HepG2 (cell line): Measurements from ENCODE around the gene PLEKHG4B. TPM values are rescaled to one million over a fixed set of nuclear protein-coding genes. Genes with fewer than 3 reads are reported as not detected.

Experiments
- ATAC-seq: fragments of 200-7000 bp; cut with Tn5 transposase; 3 replicates; pipeline ENCODE4 v1.9.1; 2020; ENCODE audit warnings: mild to moderate bottlenecking, moderate library complexity
- BruUV-seq: library from RNA; stranded (reverse); fragments of 400-500 nt; replicated peaks from 2 replicates; lab custom pipeline; 2021; lab: Mats Ljungman, UMichigan
- CTCF ChIA-PET: fragments of 300-600 bp; formaldehyde crosslinking; extraction: SDS; loops from one replicate; lab custom pipeline; 2021; ENCODE audit warnings: low total read pairs, inconsistent platforms, low intra/inter-chr PET ratio; lab: Yijun Ruan, JAX
- POLR2A ChIA-PET: fragments of 350-600 bp; sonication (Branson Sonifier 250); formaldehyde crosslinking; loops from one replicate; lab custom pipeline; 2020; ENCODE audit warnings: antibody characterized with exemption, inconsistent platforms; lab: Yijun Ruan, JAX
- DNase-seq: peaks from one replicate; pipeline ENCODE4 v3.0.0-alpha.2; 2015; ENCODE audit warnings: low spot score
- FAIRE-seq: peaks from 3 replicates; lab custom pipeline; 2011; peaks lifted over from hg19 to GRCh38; lab: Jason Lieb, UNC
- H2AFZ ChIP-seq: one replicate; pipeline ENCODE4 v1.6.1; 2011; ENCODE audit warnings: low read length, inconsistent platforms
- H3K27ac ChIP-seq: fragments of 300-600 bp; 3 replicates; pipeline ENCODE4 v1.8.0; 2011; ENCODE audit warnings: mixed run types, mild to moderate bottlenecking, mixed read lengths, low read length, inconsistent platforms; ENCODE audit not compliant: insufficient read depth; ENCODE audit errors: extremely low read length
- H3K27me3 ChIP-seq, 2 experiments: fragments of 200-600 bp in 1 of 2; 2 replicates in 1 of 2; 3 replicates in 1 of 2; pipeline versions ENCODE4 v1.6.0 to v1.8.0; 2011; ENCODE audit warnings: low read length in 2 of 2, mild to moderate bottlenecking in 2 of 2, moderate library complexity in 2 of 2, inconsistent platforms in 1 of 2; ENCODE audit not compliant: insufficient read depth in 2 of 2, control insufficient read depth in 1 of 2
- H3K36me3 ChIP-seq, 2 experiments: fragments of 200-600 bp in 1 of 2; replicated peaks in 1 of 2; 2 replicates in 1 of 2; 3 replicates in 1 of 2; pipeline versions ENCODE4 v1.5.1 to v1.8.0; 2011; ENCODE audit warnings: low read length in 2 of 2, inconsistent platforms in 1 of 2; ENCODE audit not compliant: insufficient read depth in 2 of 2, control insufficient read depth in 1 of 2
- H3K4me1 ChIP-seq: 2 replicates; pipeline ENCODE4 v1.5.1; 2012; ENCODE audit warnings: low read length, inconsistent platforms; ENCODE audit not compliant: insufficient read depth
- H3K4me2 ChIP-seq: 2 replicates; pipeline ENCODE4 v1.6.0; 2011; ENCODE audit warnings: low read depth, low read length, inconsistent platforms
- H3K4me3 ChIP-seq, 3 experiments: fragments of 200-600 bp in 1 of 3; sonication (generic), shearing (Covaris generic) in 1 of 3; replicated peaks in 1 of 3; 2 replicates each; pipeline ENCODE4 v1.5.1; 2011 to 2016; ENCODE audit warnings: low read length in 3 of 3, inconsistent platforms in 2 of 3, low read depth in 2 of 3, mild to moderate bottlenecking in 2 of 3, control low read depth in 1 of 3, mixed read lengths in 1 of 3; ENCODE audit not compliant: insufficient read depth in 1 of 3
- H3K79me2 ChIP-seq: one replicate; pipeline ENCODE4 v1.6.1; 2011; ENCODE audit warnings: low read length, inconsistent platforms; ENCODE audit not compliant: insufficient read depth
- H3K9ac ChIP-seq: 2 replicates; pipeline ENCODE4 v1.6.0; 2011; ENCODE audit warnings: mild to moderate bottlenecking, low read depth, low read length, inconsistent platforms; ENCODE audit not compliant: insufficient read depth
- H3K9me3 ChIP-seq: 2 replicates; pipeline ENCODE4 v1.5.1; 2012; ENCODE audit warnings: mild to moderate bottlenecking, low read length
- H4K20me1 ChIP-seq: 2 replicates; pipeline ENCODE4 v1.6.0; 2011; ENCODE audit warnings: inconsistent platforms, mild to moderate bottlenecking, low read length, moderate library complexity; ENCODE audit not compliant: insufficient read depth
- ARHGAP35 ChIP-seq: sonication (generic); formaldehyde crosslinking; IDR thresholded peaks from 2 replicates; pipeline ENCODE4 v1.9.0; 2022; ENCODE audit warnings: mild to moderate bottlenecking, inconsistent platforms, moderate library complexity, missing genetic modification reagents, borderline replicate concordance
- ATF1 ChIP-seq: IDR thresholded peaks from 2 replicates; pipeline ENCODE4 v1.6.1; 2016; ENCODE audit warnings: mild to moderate bottlenecking, control low read depth
- CEBPG ChIP-seq: IDR thresholded peaks from 2 replicates; pipeline ENCODE4 v1.6.1; 2016
- CREB3 ChIP-seq: sonication (generic); formaldehyde crosslinking; IDR thresholded peaks from 2 replicates; pipeline ENCODE4 v1.5.0; 2020; ENCODE audit warnings: missing genetic modification reagents
- DNMT3B ChIP-seq: conservative IDR thresholded peaks from 2 replicates; pipeline ENCODE4 v1.6.1; 2016; ENCODE audit warnings: missing biosample characterization, control low read depth
- GTF2F1 ChIP-seq: fragments of 150-350 bp; IDR thresholded peaks from 2 replicates; pipeline ENCODE4 v1.6.1; 2014; ENCODE audit warnings: low read length
- HDAC6 ChIP-seq: fragments of 200-600 bp; sonication (generic); IDR thresholded peaks from 2 replicates; pipeline ENCODE4 v1.7.0; 2017; ENCODE audit warnings: mild to moderate bottlenecking, antibody characterized with exemption, low read length, low read depth
- JUN ChIP-seq: sonication (generic); formaldehyde crosslinking; IDR thresholded peaks from 2 replicates; pipeline ENCODE4 v1.4.0; 2020; ENCODE audit warnings: mild to moderate bottlenecking, missing genetic modification reagents
- MAX ChIP-seq: IDR thresholded peaks from 2 replicates; pipeline ENCODE4 v1.6.1; 2012; ENCODE audit warnings: inconsistent platforms
- MEF2D ChIP-seq: sonication (generic); formaldehyde crosslinking; IDR thresholded peaks from 2 replicates; pipeline ENCODE4 v1.5.1; 2020; ENCODE audit warnings: mild to moderate bottlenecking, missing genetic modification reagents
- NFKBIZ ChIP-seq: IDR thresholded peaks from 2 replicates; pipeline ENCODE4 v1.6.1; 2018; ENCODE audit warnings: missing genetic modification reagents, missing compliant biosample characterization
- NR2F1 ChIP-seq, 2 experiments: fragments of 450-650 bp in 1 of 2; formaldehyde crosslinking in 1 of 2; IDR thresholded peaks; 2 replicates each; pipeline versions ENCODE4 v1.5.0 to v1.6.1; 2016 to 2020; ENCODE audit warnings: mild to moderate bottlenecking in 1 of 2, missing compliant biosample characterization in 1 of 2, missing genetic modification reagents in 1 of 2, moderate library complexity in 1 of 2
- RFXAP ChIP-seq: sonication (generic); formaldehyde crosslinking; IDR thresholded peaks from 2 replicates; pipeline ENCODE4 v1.4.0; 2020; ENCODE audit warnings: missing genetic modification reagents, borderline replicate concordance
- STAT6 ChIP-seq: sonication (generic); formaldehyde crosslinking; IDR thresholded peaks from 2 replicates; pipeline ENCODE4 v1.4.0; 2020; ENCODE audit warnings: missing genetic modification reagents, mild to moderate bottlenecking, borderline replicate concordance
- TFDP2 ChIP-seq: sonication (generic); formaldehyde crosslinking; IDR thresholded peaks from 2 replicates; pipeline ENCODE4 v1.4.0; 2020; ENCODE audit warnings: missing genetic modification reagents
- TFE3 ChIP-seq: IDR thresholded peaks from 2 replicates; pipeline ENCODE4 v1.6.1; 2016
- ZIK1 ChIP-seq: sonication (generic); formaldehyde crosslinking; IDR thresholded peaks from 2 replicates; pipeline ENCODE4 v1.5.0; 2020; ENCODE audit warnings: mild to moderate bottlenecking, low read depth, missing genetic modification reagents, borderline replicate concordance
- ZNF10 ChIP-seq: sonication (generic); formaldehyde crosslinking; IDR thresholded peaks from 2 replicates; pipeline ENCODE4 v1.4.0; 2020; ENCODE audit warnings: mild to moderate bottlenecking, low read depth, missing genetic modification reagents, borderline replicate concordance
- ZNF552 ChIP-seq: sonication (generic); formaldehyde crosslinking; IDR thresholded peaks from 2 replicates; pipeline ENCODE4 v1.9.0; 2022; ENCODE audit warnings: missing genetic modification reagents, mild to moderate bottlenecking, borderline replicate concordance
- ZNF567 ChIP-seq: sonication (generic); formaldehyde crosslinking; IDR thresholded peaks from 2 replicates; pipeline ENCODE4 v1.8.1; 2023; ENCODE audit warnings: mild to moderate bottlenecking, missing genetic modification reagents, borderline replicate concordance
- WGBS: methylation state at CpG from one replicate; pipeline ENCODE4 v1.1.6; 2017; ENCODE audit warnings: low lambda C conversion rate; 5-methylcytosine and 5-hydroxymethylcytosine counted together
- in situ Hi-C: cut with HindIII; loops from 2 replicates; pipeline ENCODE4 v1.10.0; 2017; ENCODE audit warnings: low pct_unique_long_range_greater_than_20kb; ENCODE audit not compliant: extremely low pct_ligation_motif_present
- intact Hi-C: fragments of 100-400 bp; cut with micrococcal nuclease; formaldehyde crosslinking; loops from one replicate; pipeline ENCODE4 v1.10.0; 2022; ENCODE audit not compliant: unreplicated experiment
- polyA plus RNA-seq, 8 experiments: library from polyadenylated mRNA; depleted of rRNA in 3 of 8; stranded (reverse) in 7 of 8; unstranded in 1 of 8; fragments of >200 nt; fragmentation: Illumina TruSeq in 4 of 8; extraction: Trizol in 4 of 8; gene quantifications; 2 replicates each; pipeline versions ENCODE4 v1.2.1 to v1.2.3, GENCODE V29; 2011 to 2016; ENCODE audit warnings: low read depth in 4 of 8, missing spikeins in 1 of 8, mixed read lengths in 1 of 8; ENCODE audit not compliant: insufficient read depth in 1 of 8
- total RNA-seq, 5 experiments: library from RNA; depleted of rRNA; stranded (reverse); fragments of >200 nt; fragmentation: Illumina TruSeq; extraction: Trizol; gene quantifications; 2 replicates each; pipeline ENCODE4 v1.2.3, GENCODE V29; 2016; ENCODE audit warnings: low read depth in 1 of 5

Gene PLEKHG4B
- total and polyA plus RNA-seq, 2 of the 13 experiments (the other 11 are each of a cell fraction or from before 2014, with no cell fraction given) = 0.09 TPM; not detected in 1

- CTCF ChIA-PET = no interaction called here
- in situ Hi-C loops (no loop called here), intact Hi-C loops (no loop called here)
- TF ChIP-seq STAT6 (CRISPR knock-in tag) = no peak
- TF ChIP-seq TFDP2 = no peak
- no peak for TF ChIP-seq TFE3 (CRISPR knock-in tag)
- no peak for TF ChIP-seq ARHGAP35
- TF ChIP-seq CEBPG (CRISPR knock-in tag) = no peak
- TF ChIP-seq MEF2D (CRISPR knock-in tag) = no peak
- TF ChIP-seq RFXAP (CRISPR knock-in tag) = no peak
- no peak for TF ChIP-seq MAX
- TF ChIP-seq NFKBIZ (CRISPR knock-in tag) = no peak
- TF ChIP-seq ATF1 (CRISPR knock-in tag) = no peak
- TF ChIP-seq ZNF10 (CRISPR knock-in tag) = no peak
- no peak for TF ChIP-seq DNMT3B
- TF ChIP-seq NR2F1 (CRISPR knock-in tag; IDR thresholded peaks at IDR 0.05) = no peak
- TF ChIP-seq HDAC6 = no peak
- TF ChIP-seq CREB3 (CRISPR knock-in tag) = no peak
- no peak for TF ChIP-seq ZNF552 (CRISPR knock-in tag)
- TF ChIP-seq GTF2F1 = no peak
- TF ChIP-seq ZNF567 = no peak
- TF ChIP-seq JUN (CRISPR knock-in tag) = no peak
- TF ChIP-seq ZIK1 (CRISPR knock-in tag) = no peak
- 0 out of 5 replicates have a peak, but pooled peaks cover 0 to 3% of the 10 kb centered on the region in 2 experiments for H3K36me3 ChIP-seq
- no peaks in the 10 kb centered on the region for H3K27me3 ChIP-seq
- DNase-seq (no peak), ATAC-seq (no peak), FAIRE-seq (no peak)
- H4K20me1 ChIP-seq = no peaks in the 10 kb centered on the region
- H3K4me3 ChIP-seq = no peak overlapping the region
- WGBS = 30% methylated on average over 2 of the region's 10 CpGs
- H3K79me2 ChIP-seq = no peaks in the 10 kb centered on the region
- no TSS peak for BruUV-seq
- no peak overlapping the region for H3K9ac ChIP-seq
- no peak overlapping the region for H3K27ac ChIP-seq
- no peaks in the 10 kb centered on the region for H3K9me3 ChIP-seq
- POLR2A ChIA-PET = no interaction called here
- H3K4me2 ChIP-seq = no peak overlapping the region
- H2AFZ ChIP-seq = no peak overlapping the region
- no peaks in the 10 kb centered on the region for H3K4me1 ChIP-seq
Observed at GRCh38 chr5:196350-196749, 104.4 kb downstream of the PLEKHG4B start.
